NCI-H1092 treated with DMSO at 0.1 percent for 48 hours (cell line): Measurements from ENCODE around the gene PCDHGB6.
"Not testable (repeated sequence)": the region's sequence is repeated elsewhere in the genome, so short reads cannot be mapped to it uniquely, and the experiment has no call there.

Source experiments
- DNase-seq: peaks from one replicate; lab custom pipeline; 2025; lab: John Stamatoyannopoulos, UW

Gene PCDHGB6

DNA sequence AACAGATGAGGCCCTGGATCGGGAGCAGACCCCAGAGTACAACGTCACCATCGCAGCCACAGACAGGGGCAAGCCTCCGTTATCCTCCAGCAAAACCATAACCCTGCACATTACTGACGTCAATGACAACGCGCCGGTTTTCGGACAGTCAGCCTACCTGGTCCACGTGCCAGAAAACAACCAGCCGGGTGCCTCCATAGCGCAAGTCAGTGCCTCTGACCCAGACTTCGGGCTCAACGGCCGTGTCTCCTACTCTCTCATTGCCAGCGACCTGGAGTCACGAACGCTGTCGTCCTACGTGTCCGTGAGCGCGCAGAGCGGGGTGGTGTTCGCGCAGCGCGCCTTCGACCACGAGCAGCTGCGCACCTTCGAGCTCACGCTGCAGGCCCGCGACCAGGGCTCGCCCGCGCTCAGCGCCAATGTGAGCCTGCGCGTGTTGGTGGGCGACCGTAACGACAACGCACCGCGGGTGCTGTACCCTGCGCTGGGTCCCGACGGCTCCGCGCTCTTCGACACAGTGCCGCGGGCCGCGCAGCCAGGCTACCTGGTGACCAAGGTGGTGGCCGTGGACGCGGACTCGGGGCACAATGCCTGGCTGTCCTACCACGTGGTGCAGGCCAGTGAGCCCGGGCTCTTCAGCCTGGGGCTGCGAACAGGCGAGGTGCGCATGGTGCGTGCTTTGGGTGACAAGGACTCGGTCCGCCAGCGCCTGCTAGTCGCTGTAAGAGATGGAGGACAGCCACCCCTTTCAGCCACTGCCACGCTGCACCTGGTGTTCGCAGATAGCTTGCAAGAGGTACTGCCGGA is 11.5 kb downstream of the PCDHGB6 start:
- DNase-seq, result no peak

- no peak for DNase-seq
These were observed 13.2 kb downstream of the PCDHGB6 start, which contains the start of gene PCDHGA11 for GRCh38 chr5:141420855-141421488. Gene PCDHGA11, plus strand, starts transcription at chr5:141421051. Its CDS starts 177 bp downstream, at chr5:141421228.

DNA sequence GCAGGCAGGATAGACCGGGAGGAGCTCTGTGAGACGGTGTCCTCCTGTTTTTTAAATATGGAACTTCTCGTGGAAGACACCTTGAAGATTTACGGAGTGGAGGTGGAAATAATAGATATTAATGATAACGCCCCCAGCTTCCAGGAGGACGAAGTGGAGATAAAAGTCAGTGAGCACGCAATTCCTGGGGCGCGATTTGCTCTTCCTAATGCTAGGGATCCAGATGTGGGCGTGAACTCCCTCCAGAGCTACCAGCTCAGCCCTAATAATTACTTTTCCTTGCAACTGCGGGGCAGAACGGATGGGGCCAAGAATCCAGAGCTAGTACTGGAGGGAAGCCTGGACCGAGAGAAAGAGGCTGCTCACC is 13.7 kb downstream of the PCDHGB6 start:
- no peak for DNase-seq

DNA sequence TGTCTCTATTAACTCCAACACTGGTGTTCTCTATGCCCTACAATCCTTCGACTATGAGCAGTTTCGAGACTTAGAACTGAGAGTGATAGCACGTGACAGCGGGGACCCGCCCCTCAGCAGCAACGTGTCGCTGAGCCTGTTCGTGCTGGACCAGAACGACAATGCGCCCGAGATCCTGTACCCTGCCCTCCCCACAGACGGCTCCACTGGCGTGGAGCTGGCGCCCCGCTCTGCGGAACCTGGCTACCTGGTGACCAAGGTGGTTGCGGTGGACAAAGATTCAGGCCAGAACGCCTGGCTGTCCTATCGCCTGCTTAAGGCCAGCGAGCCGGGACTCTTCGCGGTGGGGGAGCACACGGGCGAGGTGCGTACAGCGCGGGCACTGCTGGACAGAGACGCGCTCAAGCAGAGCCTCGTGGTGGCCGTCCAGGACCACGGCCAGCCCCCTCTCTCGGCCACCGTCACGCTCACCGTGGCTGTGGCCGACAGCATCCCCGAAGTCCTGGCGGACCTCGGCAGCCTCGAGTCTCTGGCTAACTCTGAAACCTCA is 15.0 kb downstream of the PCDHGB6 start:
- DNase-seq, result no peak

GRCh38 chr5:141427783-141428426 is 20.1 kb downstream of the PCDHGB6 start:
- no peak for DNase-seq

GRCh38 chr5:141430332-141431113 is 22.7 kb downstream of the PCDHGB6 start, which contains the start of gene PCDHGA12:
Gene PCDHGA12, plus strand, starts transcription at chr5:141430507. Its CDS starts 253 bp downstream, at chr5:141430760.
- DNase-seq, result no peak

GRCh38 chr5:141431286-141431685 is 23.5 kb downstream of the PCDHGB6 start:
- DNase-seq, result no peak

- DNase-seq, result not testable (repeated sequence)
These were observed 24.5 kb downstream of the PCDHGB6 start for GRCh38 chr5:141432308-141432707.

DNA sequence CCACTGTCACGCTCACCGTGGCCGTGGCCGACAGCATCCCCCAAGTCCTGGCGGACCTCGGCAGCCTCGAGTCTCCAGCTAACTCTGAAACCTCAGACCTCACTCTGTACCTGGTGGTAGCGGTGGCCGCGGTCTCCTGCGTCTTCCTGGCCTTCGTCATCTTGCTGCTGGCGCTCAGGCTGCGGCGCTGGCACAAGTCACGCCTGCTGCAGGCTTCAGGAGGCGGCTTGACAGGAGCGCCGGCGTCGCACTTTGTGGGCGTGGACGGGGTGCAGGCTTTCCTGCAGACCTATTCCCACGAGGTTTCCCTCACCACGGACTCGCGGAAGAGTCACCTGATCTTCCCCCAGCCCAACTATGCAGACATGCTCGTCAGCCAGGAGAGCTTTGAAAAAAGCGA is 24.9 kb downstream of the PCDHGB6 start:
- not testable (repeated sequence) for DNase-seq

- DNase-seq, result no peak
These were observed 26.2 kb downstream of the PCDHGB6 start for GRCh38 chr5:141434006-141434405.

- DNase-seq, result no peak
These were observed 29.4 kb downstream of the PCDHGB6 start for GRCh38 chr5:141437221-141437620.

DNA sequence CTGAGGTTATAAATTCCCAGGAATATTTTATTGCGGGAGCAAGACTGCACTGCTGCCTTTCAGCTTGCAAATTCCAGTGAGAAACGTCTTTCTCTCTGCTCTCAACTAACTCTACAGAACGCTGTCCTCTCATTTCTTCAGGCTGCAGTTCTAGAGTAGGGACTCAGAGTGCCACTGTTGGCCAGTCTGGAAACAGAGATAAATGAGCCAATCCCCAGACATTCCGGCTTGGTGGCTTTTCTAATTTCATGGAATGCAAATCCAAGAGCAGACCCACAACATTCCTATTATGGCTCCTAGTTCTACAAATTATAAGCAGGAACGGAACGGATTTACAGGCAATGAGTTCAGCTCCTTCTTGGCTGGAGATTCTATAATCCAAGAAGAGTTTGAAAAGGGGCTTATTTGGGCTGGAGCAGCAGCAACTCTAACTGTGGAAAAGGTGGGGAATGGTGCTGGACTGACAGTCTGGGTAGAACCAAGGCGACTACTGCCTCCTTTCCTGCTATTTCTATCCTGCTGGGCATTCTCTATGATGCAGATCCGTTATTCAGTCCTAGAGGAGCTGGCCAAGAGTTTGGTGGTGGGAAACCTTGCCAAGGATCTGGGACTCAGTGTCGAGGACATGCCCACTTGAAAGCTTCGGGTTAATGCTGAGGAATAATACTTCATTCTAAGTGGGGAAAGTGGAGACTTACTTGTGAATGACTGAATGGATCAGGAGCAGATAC is 31.8 kb downstream of the PCDHGB6 start:
- DNase-seq, result no peak

DNA sequence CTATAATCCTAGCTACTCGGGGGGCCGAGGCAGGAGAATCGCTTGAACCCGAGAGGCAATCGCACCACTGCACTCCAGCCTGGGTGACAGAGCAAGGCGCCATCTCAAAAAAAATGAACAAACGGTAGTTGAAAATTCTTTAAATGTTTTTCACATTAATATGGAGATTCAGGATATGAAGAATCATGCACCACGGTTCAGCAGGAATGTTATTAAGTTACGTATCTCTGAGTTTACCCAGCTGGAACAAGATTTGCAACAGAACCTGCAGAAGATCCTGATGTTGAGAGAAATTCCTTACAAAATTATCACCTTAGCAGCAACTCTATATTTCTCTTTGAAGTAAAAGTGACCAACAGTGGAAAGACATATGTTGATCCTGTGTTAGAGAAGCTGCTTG is 32.5 kb downstream of the PCDHGB6 start:
- DNase-seq, result no peak

DNA sequence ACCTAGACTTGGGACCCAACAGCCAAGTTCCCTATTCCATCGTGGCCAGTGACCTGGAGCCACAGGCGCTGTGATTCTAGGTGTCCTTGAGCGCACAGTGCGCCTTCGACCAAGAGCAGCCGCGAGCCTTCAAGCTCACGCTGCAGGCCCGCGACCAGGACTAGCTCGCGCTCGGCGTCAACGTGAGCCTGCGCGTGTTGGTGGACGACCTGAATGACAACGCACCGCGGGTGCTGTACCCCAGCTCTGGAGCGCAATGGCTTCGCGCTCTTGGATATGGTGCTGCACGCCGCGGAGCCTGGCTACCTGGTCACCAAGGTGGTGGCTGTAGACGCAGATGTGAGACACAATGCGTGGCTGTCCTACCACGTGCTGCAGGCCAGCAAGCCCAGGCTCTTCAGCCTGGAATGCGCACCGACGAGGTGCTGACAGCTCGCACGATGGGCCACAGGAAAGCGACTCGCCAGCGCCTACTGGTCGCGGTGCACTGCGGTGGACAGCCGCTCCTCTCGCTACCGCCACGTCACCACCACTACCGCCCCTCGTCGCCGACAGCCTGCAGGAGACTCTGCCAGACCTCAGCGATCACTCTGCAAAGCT is 33.9 kb downstream of the PCDHGB6 start:
- no peak for DNase-seq
